ENCODE results near the gene ENPP3. TPM values are rescaled to one million over a fixed set of nuclear protein-coding genes. Genes with fewer than 3 reads are reported as not detected.

ENPP3 gene
- total RNA-seq, 1 donor from 2014 or later = 0.09 TPM

DNA sequence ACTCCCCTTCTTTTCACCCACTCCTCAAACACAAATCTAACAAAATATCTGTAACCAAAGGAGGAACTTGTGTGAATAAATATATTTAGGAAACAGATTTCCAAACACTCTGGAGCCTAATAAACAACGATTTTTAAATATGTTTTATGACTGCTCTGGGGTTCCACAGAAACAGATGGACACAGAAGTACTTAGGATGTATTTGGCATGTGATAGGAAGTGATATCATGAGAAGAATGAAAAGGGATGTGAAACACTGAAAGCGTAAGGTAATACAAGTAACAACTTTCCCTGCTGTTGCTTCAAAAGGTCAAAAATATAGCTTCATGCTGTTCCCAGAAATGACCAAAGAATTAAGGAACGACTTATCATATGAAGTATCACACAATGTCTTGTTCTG is 144.6 kb downstream of the ENPP3 start:
- no peaks in the 10 kb centered on the region for H3K36me3 Mint-ChIP-seq
- no peak for DNase-seq (ENCODE audit: low spot score)
- H3K79me2 ChIP-seq (ENCODE audit: low read depth) = no peaks in the 10 kb centered on the region
- no peak overlapping the region for H3K4me2 ChIP-seq
- H3K9ac ChIP-seq = no peak overlapping the region
- H3K36me3 ChIP-seq = no peaks in the 10 kb centered on the region
- no peak overlapping the region for H3K27ac Mint-ChIP-seq
- TF ChIP-seq EZH2phosphoT487 (IDR thresholded peaks at IDR 0.05) (no peak), EZH2 (IDR thresholded peaks at IDR 0.05) (no peak)
- TF ChIP-seq, protein P1, sequence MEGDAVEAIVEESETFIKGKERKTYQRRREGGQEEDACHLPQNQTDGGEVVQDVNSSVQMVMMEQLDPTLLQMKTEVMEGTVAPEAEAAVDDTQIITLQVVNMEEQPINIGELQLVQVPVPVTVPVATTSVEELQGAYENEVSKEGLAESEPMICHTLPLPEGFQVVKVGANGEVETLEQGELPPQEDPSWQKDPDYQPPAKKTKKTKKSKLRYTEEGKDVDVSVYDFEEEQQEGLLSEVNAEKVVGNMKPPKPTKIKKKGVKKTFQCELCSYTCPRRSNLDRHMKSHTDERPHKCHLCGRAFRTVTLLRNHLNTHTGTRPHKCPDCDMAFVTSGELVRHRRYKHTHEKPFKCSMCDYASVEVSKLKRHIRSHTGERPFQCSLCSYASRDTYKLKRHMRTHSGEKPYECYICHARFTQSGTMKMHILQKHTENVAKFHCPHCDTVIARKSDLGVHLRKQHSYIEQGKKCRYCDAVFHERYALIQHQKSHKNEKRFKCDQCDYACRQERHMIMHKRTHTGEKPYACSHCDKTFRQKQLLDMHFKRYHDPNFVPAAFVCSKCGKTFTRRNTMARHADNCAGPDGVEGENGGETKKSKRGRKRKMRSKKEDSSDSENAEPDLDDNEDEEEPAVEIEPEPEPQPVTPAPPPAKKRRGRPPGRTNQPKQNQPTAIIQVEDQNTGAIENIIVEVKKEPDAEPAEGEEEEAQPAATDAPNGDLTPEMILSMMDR (IDR thresholded peaks at IDR 0.05) = no peak
- no peaks in the 10 kb centered on the region for H3K27me3 ChIP-seq
- H3F3A ChIP-seq (ENCODE audit: low read depth) = no peaks in the 10 kb centered on the region
- H2AFZ ChIP-seq (replicated peaks) = no peak overlapping the region
- no peaks in the 10 kb centered on the region for H4K20me1 ChIP-seq (ENCODE audit: low read depth)
- no peaks in the 10 kb centered on the region for H3K9me3 ChIP-seq (ENCODE audit: low read depth)
- no peaks in the 10 kb centered on the region for H3K4me1 ChIP-seq
- H3K27ac ChIP-seq = no peak overlapping the region
- no peak overlapping the region for H3K4me3 Mint-ChIP-seq
- peaks cover 2% of the 10 kb centered on the region for H3K27me3 Mint-ChIP-seq (ENCODE audit: insufficient read depth, low read depth)
- H3K9me3 Mint-ChIP-seq = no peaks in the 10 kb centered on the region
- H3K4me1 Mint-ChIP-seq = no peaks in the 10 kb centered on the region
- H3K4me3 ChIP-seq = no peak overlapping the region

DNA sequence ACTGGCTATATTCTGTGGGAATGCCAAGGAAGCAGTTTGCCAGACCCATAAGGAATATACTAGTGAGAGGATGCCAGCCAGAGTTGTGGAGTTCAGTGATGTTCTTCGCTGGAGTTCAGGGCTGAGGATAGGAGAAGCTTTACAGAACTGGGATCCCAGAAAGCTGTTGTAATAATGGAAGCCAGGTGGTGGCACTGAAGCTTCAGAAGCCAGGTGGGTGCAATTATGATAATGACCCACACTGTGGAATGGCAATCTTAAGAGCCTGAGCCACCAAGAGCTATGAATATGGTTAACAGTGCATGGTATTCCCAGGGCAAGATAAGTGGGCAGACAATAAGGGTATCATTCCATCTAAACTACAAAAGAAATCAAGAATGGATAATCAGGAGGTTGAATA is 145.7 kb downstream of the ENPP3 start:
- Histone ChIP-seq H3K27ac (no peak overlapping the region), H2AFZ (replicated peaks) (no peak overlapping the region), H3K27me3 (no peaks in the 10 kb centered on the region), H3F3A (ENCODE audit: low read depth) (no peaks in the 10 kb centered on the region), H3K9me3 (ENCODE audit: low read depth) (no peaks in the 10 kb centered on the region), H3K36me3 (no peaks in the 10 kb centered on the region), H3K79me2 (ENCODE audit: low read depth) (no peaks in the 10 kb centered on the region), H3K4me1 (no peaks in the 10 kb centered on the region), H3K9ac (no peak overlapping the region), H3K4me2 (no peak overlapping the region), H4K20me1 (ENCODE audit: low read depth) (no peaks in the 10 kb centered on the region), H3K4me3 (no peak overlapping the region)
- Mint-ChIP-seq H3K4me3 (no peak overlapping the region), H3K27me3 (ENCODE audit: insufficient read depth, low read depth) (no peaks in the 10 kb centered on the region), H3K36me3 (no peaks in the 10 kb centered on the region), H3K9me3 (no peaks in the 10 kb centered on the region), H3K27ac (no peak overlapping the region), H3K4me1 (no peaks in the 10 kb centered on the region)
- no peak for DNase-seq (ENCODE audit: low spot score)
- TF ChIP-seq EZH2phosphoT487 (IDR thresholded peaks at IDR 0.05) (no peak), EZH2 (IDR thresholded peaks at IDR 0.05) (no peak)
- TF ChIP-seq, protein P1 (IDR thresholded peaks at IDR 0.05) = no peak

DNA sequence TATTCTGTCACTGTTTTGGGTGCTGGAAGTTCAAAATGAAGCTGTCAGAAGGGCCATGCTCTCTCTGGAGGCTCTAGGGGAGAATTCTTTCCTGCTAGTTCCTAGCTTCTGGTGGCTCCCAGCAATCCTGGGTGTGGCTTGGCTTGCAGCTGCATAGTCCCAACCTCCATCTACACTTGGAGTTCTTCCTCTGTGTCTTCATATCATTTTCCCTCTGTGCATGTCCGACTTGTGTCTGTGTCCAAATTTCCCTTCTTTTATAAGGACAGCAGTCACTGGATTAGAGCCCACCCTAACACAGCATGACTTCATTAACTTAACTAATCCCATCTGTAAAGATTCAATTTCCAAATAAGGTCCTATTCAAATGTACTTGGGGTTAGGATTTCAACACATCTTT is 147.5 kb downstream of the ENPP3 start:
- Histone ChIP-seq H3K4me2 (no peak overlapping the region), H3F3A (ENCODE audit: low read depth) (no peaks in the 10 kb centered on the region), H3K36me3 (no peaks in the 10 kb centered on the region), H3K27ac (no peak overlapping the region), H3K79me2 (ENCODE audit: low read depth) (no peaks in the 10 kb centered on the region), H4K20me1 (ENCODE audit: low read depth) (no peaks in the 10 kb centered on the region), H3K4me1 (no peaks in the 10 kb centered on the region), H3K9me3 (ENCODE audit: low read depth) (no peaks in the 10 kb centered on the region), H2AFZ (replicated peaks) (no peak overlapping the region), H3K9ac (no peak overlapping the region), H3K27me3 (no peaks in the 10 kb centered on the region), H3K4me3 (no peak overlapping the region)
- no peak overlapping the region for H3K27ac Mint-ChIP-seq
- H3K36me3 Mint-ChIP-seq = no peaks in the 10 kb centered on the region
- no peaks in the 10 kb centered on the region for H3K27me3 Mint-ChIP-seq (ENCODE audit: insufficient read depth, low read depth)
- peaks cover 2% of the 10 kb centered on the region for H3K4me1 Mint-ChIP-seq
- TF ChIP-seq EZH2phosphoT487 (IDR thresholded peaks at IDR 0.05) (no peak), EZH2 (IDR thresholded peaks at IDR 0.05) (no peak)
- TF ChIP-seq, protein P1 (IDR thresholded peaks at IDR 0.05) = no peak
- DNase-seq (ENCODE audit: low spot score) = no peak
- H3K4me3 Mint-ChIP-seq = no peak overlapping the region
- H3K9me3 Mint-ChIP-seq = no peaks in the 10 kb centered on the region

Measured in neural progenitor cell (in vitro differentiated cells).